AG09319 (cell line): ENCODE results near the gene STAT2.
A peak's percentile ranks its signal among the peaks of the same experiment; 100 is the strongest.

Experiments used
- DNase-seq: peaks from one replicate; pipeline ENCODE4 v3.0.0-alpha.2; 2010; ENCODE audit warnings: low read depth; ENCODE audit errors: extremely low read depth
- TF ChIP-seq, protein P1 (sequence below): IDR thresholded peaks from 2 replicates; pipeline ENCODE4 v1.5.1; 2011; ENCODE audit warnings: low read depth, mild to moderate bottlenecking, inconsistent platforms, low read length, moderate library complexity

Gene STAT2

GRCh38 chr12:56374726-56375597 lies 15.1 kb upstream of the STAT2 start:
- no peak for DNase-seq
- TF ChIP-seq, protein P1, sequence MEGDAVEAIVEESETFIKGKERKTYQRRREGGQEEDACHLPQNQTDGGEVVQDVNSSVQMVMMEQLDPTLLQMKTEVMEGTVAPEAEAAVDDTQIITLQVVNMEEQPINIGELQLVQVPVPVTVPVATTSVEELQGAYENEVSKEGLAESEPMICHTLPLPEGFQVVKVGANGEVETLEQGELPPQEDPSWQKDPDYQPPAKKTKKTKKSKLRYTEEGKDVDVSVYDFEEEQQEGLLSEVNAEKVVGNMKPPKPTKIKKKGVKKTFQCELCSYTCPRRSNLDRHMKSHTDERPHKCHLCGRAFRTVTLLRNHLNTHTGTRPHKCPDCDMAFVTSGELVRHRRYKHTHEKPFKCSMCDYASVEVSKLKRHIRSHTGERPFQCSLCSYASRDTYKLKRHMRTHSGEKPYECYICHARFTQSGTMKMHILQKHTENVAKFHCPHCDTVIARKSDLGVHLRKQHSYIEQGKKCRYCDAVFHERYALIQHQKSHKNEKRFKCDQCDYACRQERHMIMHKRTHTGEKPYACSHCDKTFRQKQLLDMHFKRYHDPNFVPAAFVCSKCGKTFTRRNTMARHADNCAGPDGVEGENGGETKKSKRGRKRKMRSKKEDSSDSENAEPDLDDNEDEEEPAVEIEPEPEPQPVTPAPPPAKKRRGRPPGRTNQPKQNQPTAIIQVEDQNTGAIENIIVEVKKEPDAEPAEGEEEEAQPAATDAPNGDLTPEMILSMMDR, result no peak

DNA sequence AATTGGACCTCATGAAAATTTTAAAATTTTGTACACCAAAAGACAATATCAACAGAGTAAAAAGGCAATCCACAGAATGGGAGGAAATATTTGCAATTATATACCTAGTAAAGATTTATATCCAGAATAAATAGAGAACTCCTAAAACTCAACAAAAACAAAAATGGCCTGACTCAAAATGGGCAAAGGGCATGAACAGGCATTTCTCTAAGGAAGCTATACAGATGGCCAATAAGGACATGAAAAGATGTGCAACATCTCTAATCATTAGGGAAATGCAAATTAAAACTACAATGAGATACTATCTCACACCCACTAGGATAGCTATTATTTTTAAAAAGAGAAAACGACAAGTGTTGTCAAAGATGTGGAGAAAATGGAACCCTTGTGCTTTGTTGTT lies 13.6 kb upstream of the STAT2 start:
- DNase-seq, result no peak
- TF ChIP-seq, protein P1, result no peak

DNA sequence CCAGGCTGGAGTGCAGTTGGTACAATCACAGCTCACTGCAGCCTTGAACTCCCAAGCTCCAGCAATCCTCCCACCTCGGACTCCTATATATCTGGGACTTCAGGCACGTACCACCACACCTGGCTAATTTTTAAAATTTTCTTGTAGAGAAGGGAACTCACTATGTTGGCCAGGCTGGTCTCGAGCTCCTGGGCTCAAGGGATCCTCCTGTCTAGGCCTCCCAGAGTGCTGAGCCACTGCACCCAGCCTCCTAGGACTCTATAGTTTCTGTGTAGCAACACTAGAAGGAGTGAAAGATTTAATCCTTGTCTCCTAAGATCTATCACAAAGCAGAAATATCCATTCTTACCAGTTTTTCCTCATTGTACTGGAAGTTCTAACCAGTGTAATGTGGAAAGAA lies 7.0 kb upstream of the STAT2 start:
- TF ChIP-seq, protein P1, result no peak
- no peak for DNase-seq

DNA sequence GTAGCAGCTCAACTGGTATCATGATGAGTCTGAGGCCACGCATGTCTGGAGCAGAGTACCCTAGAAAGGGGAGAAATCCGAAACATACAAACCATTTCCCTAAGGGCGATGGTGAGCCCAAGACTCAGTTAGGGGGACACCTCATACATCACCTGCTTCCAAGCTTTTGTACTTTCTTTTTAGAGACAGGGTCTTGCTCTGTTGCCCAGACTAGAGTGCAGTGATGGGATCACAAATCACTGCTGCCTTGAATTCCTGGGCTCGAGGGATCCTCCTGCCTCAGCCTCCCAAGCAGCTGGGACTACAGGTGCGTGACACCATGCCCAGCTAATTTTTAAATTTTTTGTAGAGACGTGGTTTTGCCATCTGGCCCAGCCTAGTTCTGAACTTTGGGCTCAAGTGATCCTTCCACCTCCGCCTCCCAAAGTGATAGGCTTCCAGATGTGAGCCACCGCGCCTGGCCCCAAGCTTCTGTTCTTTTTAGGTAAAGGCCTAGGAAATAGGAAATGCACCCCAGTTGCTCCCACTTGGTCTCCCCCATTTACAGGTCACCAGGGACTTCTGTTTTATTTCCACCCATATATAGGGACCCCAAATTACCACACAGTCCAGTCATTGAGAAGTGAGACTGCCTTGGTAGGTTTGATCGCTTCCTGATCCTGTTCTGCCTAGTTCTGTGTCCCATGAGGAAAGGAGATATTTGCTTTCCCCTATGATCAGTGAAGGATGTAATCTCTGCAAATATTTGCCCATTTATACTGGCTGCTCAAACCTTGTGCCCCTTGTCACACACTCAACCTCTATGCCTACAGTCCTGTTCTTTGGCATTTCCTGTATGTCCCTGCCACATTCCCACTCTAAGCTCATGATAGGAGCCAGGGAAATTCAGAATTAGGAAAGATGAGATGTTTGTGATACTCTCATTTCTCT lies 2.5 kb upstream of the STAT2 start, which contains the start of gene APOF:
Gene APOF (minus strand): TSS at position 728 of the 930 bp plus-strand sequence. CDS start 112 bp downstream, at position 616.
- TF ChIP-seq, protein P1, result no peak
- DNase-seq, result no peak

DNA sequence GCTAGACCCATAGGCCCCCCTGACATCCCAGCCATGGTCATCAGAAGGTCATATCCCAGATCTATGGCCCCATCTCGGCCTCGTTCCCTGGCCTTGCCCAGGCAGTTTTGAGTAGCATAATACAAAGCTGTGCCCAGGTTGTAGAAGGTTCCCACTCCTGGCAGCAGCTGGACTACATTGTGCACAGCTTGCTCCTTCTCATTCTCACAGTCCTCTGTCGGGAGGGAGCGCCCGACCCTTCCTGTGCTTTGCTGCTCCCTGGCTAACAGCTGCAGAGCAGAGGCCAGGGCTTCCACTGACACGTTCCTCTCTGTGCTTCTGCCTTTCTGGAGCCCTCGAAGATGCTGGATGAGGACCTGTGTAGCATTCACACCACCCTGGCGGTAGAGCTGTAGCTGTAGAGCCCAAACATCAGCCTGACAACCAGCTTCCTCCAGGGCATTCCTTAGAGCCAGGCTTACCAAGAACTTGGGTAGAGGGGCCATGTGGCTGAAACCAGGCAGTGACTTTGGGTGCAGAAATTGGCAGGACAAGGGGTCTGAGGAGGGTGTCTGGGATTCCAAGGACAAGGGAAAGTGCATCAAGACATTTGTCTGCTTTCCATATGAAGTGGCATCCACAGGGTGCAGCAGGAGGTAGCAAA lies 1.7 kb upstream of the STAT2 start:
- TF ChIP-seq, protein P1, result no peak

GRCh38 chr12:56358836-56359532 lies 923 bp downstream of the STAT2 start:
- TF ChIP-seq, protein P1, result no peak
- peak; percentile 66 for DNase-seq

More for the DNA sequence above, 1.7 kb upstream of the STAT2 start:
- DNase-seq, result no peak
